ENCODE data around the gene CD96.
"Not testable (repeated sequence)": the region's sequence is repeated elsewhere in the genome, so short reads cannot be mapped to it uniquely, and the experiment has no call there.

CD96 gene

GRCh38 chr3:111541911-111542483 lies at the start of gene CD96:
Gene CD96, plus strand, starts transcription at chr3:111542197. Its CDS starts 52 bp downstream, at chr3:111542249.
- DNase-seq, result no peak

- DNase-seq, result no peak
These were observed 48.7 kb upstream of the CD96 start for GRCh38 chr3:111493276-111493675.

DNA sequence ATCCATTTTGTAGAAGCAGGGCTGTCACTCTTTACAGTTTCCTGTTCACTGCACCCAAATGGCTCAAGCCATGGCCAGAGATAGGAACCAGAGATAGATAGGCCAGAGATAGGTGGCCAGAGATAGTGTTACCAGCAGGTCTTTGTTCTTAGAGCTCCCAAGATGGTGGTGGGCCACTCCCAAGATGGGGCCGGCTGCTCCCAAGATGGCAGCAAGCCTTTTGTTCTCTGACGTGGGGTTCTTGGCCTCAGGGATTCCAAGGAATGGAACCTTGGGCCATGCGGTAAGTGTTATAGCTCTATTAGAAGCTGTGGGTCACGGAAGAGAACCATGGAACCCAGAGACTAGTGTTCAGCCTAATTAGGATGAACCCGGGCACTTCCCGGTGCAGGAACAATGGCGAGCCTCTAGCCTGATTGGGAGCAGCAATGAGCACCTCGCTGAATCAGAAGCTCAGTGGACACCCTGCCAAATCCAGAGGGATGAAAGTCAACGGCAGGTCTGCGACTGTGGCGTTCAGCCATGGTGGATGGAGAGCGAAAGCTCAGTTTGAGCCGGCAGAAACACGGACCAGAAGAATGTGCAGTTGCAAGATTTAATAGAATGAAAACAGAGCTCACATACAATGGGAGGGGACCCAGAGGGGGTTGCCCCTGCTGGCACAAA lies 45.0 kb upstream of the CD96 start:
- DNase-seq, result no peak

DNA sequence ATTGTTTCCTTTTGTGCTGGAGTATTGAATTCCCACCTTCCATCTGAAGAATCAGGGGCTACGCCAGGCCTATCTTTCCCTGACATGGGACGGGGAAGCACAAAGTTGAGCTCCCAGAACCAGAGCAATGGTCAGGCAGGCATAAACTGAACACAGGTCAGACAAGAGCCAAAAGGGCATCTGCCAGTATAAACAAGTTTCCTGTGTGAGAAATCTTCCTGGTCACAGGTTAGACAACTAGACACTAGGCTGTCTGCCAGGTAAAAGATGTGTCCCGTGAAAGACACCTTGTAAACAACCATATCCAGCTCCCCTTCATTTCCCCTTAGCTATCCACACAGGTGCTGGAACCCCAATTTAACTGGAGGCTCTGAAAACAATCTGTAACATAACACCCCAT lies 44.0 kb upstream of the CD96 start:
- DNase-seq, result no peak

DNA sequence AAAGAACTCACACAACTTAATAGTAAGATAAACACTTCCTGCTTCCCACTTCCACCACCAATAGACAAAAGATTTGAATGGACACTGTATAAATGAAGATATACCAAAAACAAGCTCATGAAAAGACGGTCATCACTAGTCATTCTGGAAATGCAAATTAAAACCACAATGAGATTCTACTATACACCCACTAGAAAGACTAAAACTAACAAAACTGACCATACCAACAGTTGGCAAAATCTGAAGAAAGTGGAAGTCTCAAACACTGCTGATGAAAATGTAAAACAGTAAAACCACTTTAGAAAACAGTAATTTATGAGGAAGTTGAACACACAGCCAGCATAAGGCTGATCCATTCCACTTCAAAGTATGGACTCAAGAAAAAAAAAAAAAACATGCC lies 35.6 kb upstream of the CD96 start:
- no peak for DNase-seq

DNA sequence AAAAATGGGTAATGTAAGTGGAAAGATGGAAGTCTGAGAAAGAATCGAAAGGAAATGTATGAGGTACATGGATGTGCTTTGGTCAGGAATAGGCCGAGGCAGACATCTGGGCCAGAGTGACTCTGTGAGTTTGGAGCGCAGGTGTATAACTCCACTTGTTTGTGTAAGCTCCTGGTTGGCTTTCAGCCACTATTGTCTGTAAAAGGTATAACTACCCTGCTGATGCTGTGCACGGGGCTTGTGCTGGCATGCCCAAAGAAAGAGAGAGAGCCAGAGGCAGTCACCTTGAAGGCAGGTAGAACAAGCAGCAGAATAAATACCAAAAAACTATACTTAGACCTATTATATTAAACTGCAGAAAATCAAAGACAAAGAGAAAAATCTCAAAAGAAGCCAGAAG lies 32.7 kb upstream of the CD96 start:
- peak in 1 of 2 experiments; percentile 34 for DNase-seq

- DNase-seq, result no peak
These were observed 24.2 kb upstream of the CD96 start for GRCh38 chr3:111517801-111518200.

- DNase-seq, result no peak
These were observed 22.7 kb upstream of the CD96 start for GRCh38 chr3:111519178-111519855.

DNA sequence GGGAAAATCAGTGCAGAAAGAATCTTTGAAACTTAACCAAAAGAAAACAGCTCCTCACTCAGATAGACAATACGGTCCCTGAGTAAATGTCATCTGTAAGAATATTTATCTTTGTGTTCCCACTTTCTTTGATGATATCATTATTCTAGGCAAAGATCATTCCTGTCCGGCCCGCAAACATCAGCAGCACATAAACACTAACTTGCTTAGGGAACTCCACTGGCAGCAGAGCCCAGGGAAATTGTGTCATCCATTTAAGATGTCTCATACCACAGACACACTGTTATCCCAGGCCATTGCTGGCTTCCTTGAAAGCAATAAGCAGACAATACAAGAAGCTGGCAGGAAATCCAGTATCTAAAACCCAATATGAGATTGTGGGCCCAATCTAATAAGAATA lies 20.1 kb upstream of the CD96 start:
- DNase-seq, result no peak

- DNase-seq, result not testable (repeated sequence)
These were observed 17.5 kb upstream of the CD96 start for GRCh38 chr3:111524486-111524885.

GRCh38 chr3:111531446-111531845 lies 10.6 kb upstream of the CD96 start:
- DNase-seq, result no peak

GRCh38 chr3:111534701-111535100 lies 7.3 kb upstream of the CD96 start:
- DNase-seq, result no peak

DNA sequence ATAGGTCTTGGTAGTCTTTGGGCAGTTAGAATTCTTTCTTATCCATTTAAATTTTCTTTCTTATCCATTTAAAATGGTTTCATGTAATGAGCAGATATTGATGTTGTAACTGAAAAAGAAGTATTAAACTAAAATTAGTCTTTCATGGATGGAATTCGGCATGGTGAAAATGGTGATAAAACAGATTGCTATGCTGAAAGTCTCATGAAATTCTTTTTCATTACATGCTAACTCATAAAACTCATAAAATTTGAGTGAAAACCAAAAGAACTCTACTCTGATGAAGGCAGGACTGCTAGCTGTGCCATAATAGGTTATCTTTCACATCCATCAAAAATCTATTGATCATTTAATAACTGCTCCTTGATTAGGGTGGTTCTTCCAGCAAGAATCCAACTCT lies 3.9 kb upstream of the CD96 start:
- no peak for DNase-seq

GRCh38 chr3:111538681-111539083 lies 3.3 kb upstream of the CD96 start:
- DNase-seq, result no peak

GRCh38 chr3:111539351-111540331 lies 2.4 kb upstream of the CD96 start:
- DNase-seq, result peak; percentile 57 to 68

GRCh38 chr3:111541391-111541790 lies 606 bp upstream of the CD96 start:
- no peak for DNase-seq

GRCh38 chr3:111542611-111543300 lies 759 bp downstream of the CD96 start:
- DNase-seq, result no peak

- no peak for DNase-seq
These were observed 3.4 kb downstream of the CD96 start for GRCh38 chr3:111545349-111545748.

- no peak for DNase-seq
These were observed 5.6 kb downstream of the CD96 start for GRCh38 chr3:111547631-111548030.

GRCh38 chr3:111548092-111548491 lies 6.1 kb downstream of the CD96 start:
- DNase-seq, result no peak

- DNase-seq, result no peak
These were observed 6.8 kb downstream of the CD96 start for GRCh38 chr3:111548756-111549155.

DNA sequence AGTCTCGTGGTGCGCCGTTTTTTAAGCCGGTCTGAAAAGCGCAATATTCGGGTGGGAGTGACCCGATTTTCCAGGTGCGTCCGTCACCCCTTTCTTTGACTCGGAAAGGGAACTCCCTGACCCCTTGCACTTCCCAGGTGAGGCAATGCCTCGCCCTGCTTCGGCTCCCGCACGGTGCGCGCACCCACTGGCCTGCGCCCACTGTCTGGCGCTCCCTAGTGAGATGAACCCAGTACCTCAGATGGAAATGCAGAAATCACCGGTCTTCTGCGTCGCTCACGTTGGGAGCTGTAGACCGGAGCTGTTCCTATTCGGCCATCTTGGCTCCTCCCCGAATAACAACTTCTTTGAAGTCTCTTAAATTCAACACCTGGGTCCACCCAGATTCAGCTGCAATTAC lies 19.9 kb downstream of the CD96 start:
- DNase-seq, result not testable (repeated sequence)

- no peak for DNase-seq
These were observed 24.8 kb downstream of the CD96 start for GRCh38 chr3:111566844-111567243.

Measured in NCI-H2081 (cell line).